Adrenal gland (tissue), 12 donors: ENCODE measurements around the gene PRR5. TPM values are rescaled to one million over a fixed set of nuclear protein-coding genes. Genes with fewer than 3 reads are reported as not detected.

Experiments used
- DNase-seq, 7 donors: peaks; one replicate each; pipeline ENCODE4 v3.0.0-alpha.2; 2019 to 2020
- H3K27ac ChIP-seq, 5 donors: fragments of 200-600 bp; sonication (generic) in 4 of 5; 1 replicate in 3 of 5; 2 replicates in 2 of 5; pipeline versions ENCODE4 v1.5.1 to v1.8.0; 2016 to 2020; ENCODE audit warnings: mild to moderate bottlenecking in 1 of 5
- H3K27me3 ChIP-seq: fragments of 200-600 bp; 2 replicates; pipeline ENCODE4 v1.8.0; 2021
- H3K36me3 ChIP-seq, 2 donors: fragments of 200-600 bp; replicated peaks in 1 of 2; 1 replicate in 1 of 2; 2 replicates in 1 of 2; pipeline versions ENCODE4 v1.5.1 to v1.8.0; 2018 to 2022
- H3K4me1 ChIP-seq, 2 donors: fragments of 200-600 bp; replicated peaks in 1 of 2; 1 replicate in 1 of 2; 2 replicates in 1 of 2; pipeline versions ENCODE4 v1.5.1 to v1.8.0; 2018 to 2021
- H3K4me3 ChIP-seq, 4 donors: fragments of 200-600 bp; sonication (generic) in 3 of 4; one replicate each; pipeline ENCODE4 v1.5.1; 2016 to 2018
- H3K9me3 ChIP-seq, 3 donors: fragments of 200-600 bp; sonication (generic) in 1 of 3; replicated peaks in 1 of 3; 1 replicate in 2 of 3; 2 replicates in 1 of 3; pipeline versions ENCODE4 v1.5.1 to v1.8.0; 2016 to 2021
- CTCF ChIP-seq, 6 experiments: fragments of 450-650 bp in 4 of 6; fragments of 200-600 bp in 2 of 6; sonication (generic) in 1 of 6; IDR thresholded peaks; 1 replicate in 5 of 6; 2 replicates in 1 of 6; pipeline versions ENCODE4 v1.5.1 to v1.8.0; 2016 to 2021; ENCODE audit warnings: antibody characterized with exemption in 6 of 6, mild to moderate bottlenecking in 2 of 6, moderate library complexity in 1 of 6
- POLR2A ChIP-seq, 2 donors: fragments of 450-650 bp; IDR thresholded peaks; one replicate each; pipeline ENCODE4 v1.6.1; 2017; ENCODE audit warnings: antibody characterized with exemption in 2 of 2, mild to moderate bottlenecking in 2 of 2, moderate library complexity in 1 of 2
- WGBS, 4 donors: extraction: QIAGEN DNeasy Blood & Tissue Kit in 2 of 4; methylation state at CpG; one replicate each; pipeline versions ENCODE4 v1.1.5 to v1.1.7; 2013 to 2017; 5-methylcytosine and 5-hydroxymethylcytosine counted together
- intact Hi-C, 2 donors: fragments of 100-400 bp; cut with DNase I; formaldehyde crosslinking; loops; one replicate each; pipeline versions ENCODE4 v1.14.1 to v1.15.0; 2022 to 2023
- polyA plus RNA-seq, 3 donors: library from polyadenylated mRNA; stranded (reverse); fragments of 200-250 nt in 2 of 3; fragments of 350-450 nt in 1 of 3; fragmentation: Illumina TruSeq in 1 of 3; extraction: RNeasy Lipid Tissue Mini Kit (QIAGEN cat#74804) in 1 of 3; gene quantifications; one replicate each; pipeline ENCODE4 v1.2.3, GENCODE V29; 2013 to 2014
- total RNA-seq, 9 donors: library from RNA; depleted of rRNA in 4 of 9; stranded (reverse); fragments of >200 nt in 4 of 9; fragments of 120-200 nt in 1 of 9; fragmentation: NEBNext Ultra II Directional in 1 of 9; extraction: Animal tissue kit (Norgen Biotek cat#: 25700) in 1 of 9; gene quantifications; one replicate each; pipeline versions ENCODE4 v1.1.0 to v1.2.4, GENCODE V29; 2013 to 2023
- donor health status: healthy with polysubstance abuse.
- donor health status: Bipolar disorder and iron deficiency.
- donor health status: DM: yes; HTN: yes; CAD: no.
- donor health status: DM: no; HTN: no; CAD: no.
- donor health status: DM: no; HTN: no; CAD: no.
- donor health status: DM: yes; HTN: yes; CAD: no.

Gene PRR5
- total and polyA plus RNA-seq, 12 donors = 1.7 to 21.4 (median 11.7) TPM

- peak overlapping the region in 1 of 5 donors; percentile 84 for H3K27ac ChIP-seq
- no peak for DNase-seq
- H3K4me1 ChIP-seq = peaks cover 0 to 19% of the 10 kb centered on the region in 2 donors
- H3K27me3 ChIP-seq = no peaks in the 10 kb centered on the region
- no peak for TF ChIP-seq POLR2A (IDR thresholded peaks at IDR 0.05)
- no peak for TF ChIP-seq CTCF (IDR thresholded peaks at IDR 0.05)
- intact Hi-C loops = no loop called here
- no peaks in the 10 kb centered on the region for H3K36me3 ChIP-seq
- no peak overlapping the region for H3K4me3 ChIP-seq
- 49 to 64% (median 55%) methylated on average over 4 to 5 of the region's 5 CpGs for WGBS, 4 donors
- H3K9me3 ChIP-seq = no peaks in the 10 kb centered on the region
Observed at GRCh38 chr22:44667276-44667675, 34.7 kb upstream of the PRR5 start.

GRCh38 chr22:44667829-44668189, 34.2 kb upstream of the PRR5 start:
- no peaks in the 10 kb centered on the region for H3K27me3 ChIP-seq
- no peak for TF ChIP-seq CTCF (IDR thresholded peaks at IDR 0.05)
- TF ChIP-seq POLR2A (IDR thresholded peaks at IDR 0.05) = no peak
- H3K4me1 ChIP-seq = peaks cover 0 to 19% of the 10 kb centered on the region in 2 donors
- WGBS, 4 donors = 31 to 60% (median 50%) methylated on average over 8 of the region's 8 CpGs
- no peak for DNase-seq
- intact Hi-C loops = no loop called here
- no peaks in the 10 kb centered on the region for H3K36me3 ChIP-seq
- H3K27ac ChIP-seq = peak overlapping the region in 3 of 5 donors; percentile 57 to 84 (median 64)
- H3K9me3 ChIP-seq = no peaks in the 10 kb centered on the region
- H3K4me3 ChIP-seq = peak overlapping the region in 1 of 4 donors; percentile 66

GRCh38 chr22:44668190-44668885, 33.7 kb upstream of the PRR5 start:
- intact Hi-C loops = no loop called here
- Histone ChIP-seq H3K4me1 (peaks cover 0 to 19% of the 10 kb centered on the region in 2 donors), H3K36me3 (no peaks in the 10 kb centered on the region), H3K27me3 (no peaks in the 10 kb centered on the region), H3K9me3 (no peaks in the 10 kb centered on the region), H3K4me3 (peak overlapping the region in 1 of 4 donors; percentile 66), H3K27ac (peak overlapping the region in 3 of 5 donors; percentile 57 to 84 (median 64))
- TF ChIP-seq CTCF (IDR thresholded peaks at IDR 0.05) = no peak
- no peak for TF ChIP-seq POLR2A (IDR thresholded peaks at IDR 0.05)
- peak in 1 of 7 donors; percentile 19 for DNase-seq
- WGBS, 4 donors = 0 to 2% (median 0%) methylated on average over 1 to 87 of the region's 87 CpGs

- no peaks in the 10 kb centered on the region for H3K27me3 ChIP-seq
- peak overlapping the region in 3 of 5 donors; percentile 41 to 84 (median 64) for H3K27ac ChIP-seq
- TF ChIP-seq CTCF (IDR thresholded peaks at IDR 0.05) (no peak), POLR2A (IDR thresholded peaks at IDR 0.05) (no peak)
Observed at GRCh38 chr22:44668886-44669521, 33.0 kb upstream of the PRR5 start.

More at GRCh38 chr22:44668886-44669521, 33.0 kb upstream of the PRR5 start:
- H3K36me3 ChIP-seq = no peaks in the 10 kb centered on the region
- 3 to 11% (median 6%) methylated on average over 5 to 45 of the region's 45 CpGs for WGBS, 4 donors
- DNase-seq = no peak
- intact Hi-C loops = no loop called here
- H3K9me3 ChIP-seq = no peaks in the 10 kb centered on the region
- H3K4me1 ChIP-seq = peaks cover 0 to 15% of the 10 kb centered on the region in 2 donors
- peak overlapping the region in 1 of 4 donors; percentile 66 for H3K4me3 ChIP-seq
